KMS-11 (cell line): Measurements from ENCODE around the gene DUS2.
A peak's percentile ranks its signal among the peaks of the same experiment; 100 is the strongest.
"Not testable (repeated sequence)": the region's sequence is repeated elsewhere in the genome, so short reads cannot be mapped to it uniquely, and the experiment has no call there.

Experiments
- H2AFZ ChIP-seq: fragments of 200-600 bp; sonication (generic); 2 replicates; pipeline ENCODE4 v1.6.1; 2016; ENCODE audit warnings: antibody characterized with exemption, mixed run types, low read depth
- H3K27ac ChIP-seq: fragments of 200-600 bp; sonication (generic); 2 replicates; pipeline ENCODE4 v1.6.1; 2016; ENCODE audit warnings: mild to moderate bottlenecking, mixed run types
- H3K27me3 ChIP-seq: fragments of 200-600 bp; sonication (generic); 2 replicates; pipeline ENCODE4 v1.6.1; 2017; ENCODE audit warnings: mild to moderate bottlenecking, low read depth, mixed run types, moderate library complexity; ENCODE audit not compliant: insufficient read depth
- H3K36me3 ChIP-seq: fragments of 200-600 bp; sonication (generic); 2 replicates; pipeline ENCODE4 v1.6.1; 2017; ENCODE audit warnings: mild to moderate bottlenecking, mixed run types; ENCODE audit not compliant: insufficient read depth
- H3K4me1 ChIP-seq: fragments of 200-600 bp; sonication (generic); 2 replicates; pipeline ENCODE4 v1.6.1; 2016; ENCODE audit warnings: mild to moderate bottlenecking, low read depth, mixed run types; ENCODE audit not compliant: poor library complexity, severe bottlenecking
- H3K4me2 ChIP-seq: fragments of 200-600 bp; sonication (generic); 2 replicates; pipeline ENCODE4 v1.7.0; 2016; ENCODE audit warnings: mild to moderate bottlenecking, mixed run types
- H3K4me3 ChIP-seq: fragments of 200-600 bp; sonication (generic); IDR thresholded peaks from 2 replicates; pipeline ENCODE4 v1.6.1; 2017; ENCODE audit warnings: low read depth, low read length, mixed read lengths; ENCODE audit not compliant: insufficient read depth
- H3K79me2 ChIP-seq: fragments of 200-600 bp; sonication (generic); 2 replicates; pipeline ENCODE4 v1.6.1; 2016; ENCODE audit warnings: low read depth, mixed run types; ENCODE audit not compliant: insufficient read depth
- H3K9ac ChIP-seq: fragments of 200-600 bp; sonication (generic); 2 replicates; pipeline ENCODE4 v1.6.1; 2016; ENCODE audit warnings: mild to moderate bottlenecking, mixed run types
- H4K20me1 ChIP-seq: fragments of 200-600 bp; sonication (generic); 2 replicates; pipeline ENCODE4 v1.6.1; 2016; ENCODE audit warnings: mild to moderate bottlenecking, mixed run types; ENCODE audit not compliant: insufficient read depth
- TF ChIP-seq, protein P1 (sequence below): fragments of 200-600 bp; sonication (generic); conservative IDR thresholded peaks from 2 replicates; pipeline ENCODE4 v1.6.1; 2017; ENCODE audit warnings: low read depth, mild to moderate bottlenecking, antibody characterized with exemption, low read length, moderate library complexity, mixed read lengths

Gene DUS2

GRCh38 chr16:67992661-67993206 is 30.4 kb upstream of the DUS2 start:
- H3K79me2 ChIP-seq = no peaks in the 10 kb centered on the region
- no peak overlapping the region for H3K4me3 ChIP-seq
- no peaks in the 10 kb centered on the region for H3K27me3 ChIP-seq
- TF ChIP-seq, protein P1, sequence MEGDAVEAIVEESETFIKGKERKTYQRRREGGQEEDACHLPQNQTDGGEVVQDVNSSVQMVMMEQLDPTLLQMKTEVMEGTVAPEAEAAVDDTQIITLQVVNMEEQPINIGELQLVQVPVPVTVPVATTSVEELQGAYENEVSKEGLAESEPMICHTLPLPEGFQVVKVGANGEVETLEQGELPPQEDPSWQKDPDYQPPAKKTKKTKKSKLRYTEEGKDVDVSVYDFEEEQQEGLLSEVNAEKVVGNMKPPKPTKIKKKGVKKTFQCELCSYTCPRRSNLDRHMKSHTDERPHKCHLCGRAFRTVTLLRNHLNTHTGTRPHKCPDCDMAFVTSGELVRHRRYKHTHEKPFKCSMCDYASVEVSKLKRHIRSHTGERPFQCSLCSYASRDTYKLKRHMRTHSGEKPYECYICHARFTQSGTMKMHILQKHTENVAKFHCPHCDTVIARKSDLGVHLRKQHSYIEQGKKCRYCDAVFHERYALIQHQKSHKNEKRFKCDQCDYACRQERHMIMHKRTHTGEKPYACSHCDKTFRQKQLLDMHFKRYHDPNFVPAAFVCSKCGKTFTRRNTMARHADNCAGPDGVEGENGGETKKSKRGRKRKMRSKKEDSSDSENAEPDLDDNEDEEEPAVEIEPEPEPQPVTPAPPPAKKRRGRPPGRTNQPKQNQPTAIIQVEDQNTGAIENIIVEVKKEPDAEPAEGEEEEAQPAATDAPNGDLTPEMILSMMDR = no peak
- no peak overlapping the region for H3K9ac ChIP-seq
- H3K4me1 ChIP-seq = peaks cover 14% of the 10 kb centered on the region
- peak overlapping the region; percentile 99 for H2AFZ ChIP-seq
- H4K20me1 ChIP-seq = no peaks in the 10 kb centered on the region
- no peaks in the 10 kb centered on the region for H3K36me3 ChIP-seq
- H3K27ac ChIP-seq = no peak overlapping the region
- peak overlapping the region; percentile 92 for H3K4me2 ChIP-seq

DNA sequence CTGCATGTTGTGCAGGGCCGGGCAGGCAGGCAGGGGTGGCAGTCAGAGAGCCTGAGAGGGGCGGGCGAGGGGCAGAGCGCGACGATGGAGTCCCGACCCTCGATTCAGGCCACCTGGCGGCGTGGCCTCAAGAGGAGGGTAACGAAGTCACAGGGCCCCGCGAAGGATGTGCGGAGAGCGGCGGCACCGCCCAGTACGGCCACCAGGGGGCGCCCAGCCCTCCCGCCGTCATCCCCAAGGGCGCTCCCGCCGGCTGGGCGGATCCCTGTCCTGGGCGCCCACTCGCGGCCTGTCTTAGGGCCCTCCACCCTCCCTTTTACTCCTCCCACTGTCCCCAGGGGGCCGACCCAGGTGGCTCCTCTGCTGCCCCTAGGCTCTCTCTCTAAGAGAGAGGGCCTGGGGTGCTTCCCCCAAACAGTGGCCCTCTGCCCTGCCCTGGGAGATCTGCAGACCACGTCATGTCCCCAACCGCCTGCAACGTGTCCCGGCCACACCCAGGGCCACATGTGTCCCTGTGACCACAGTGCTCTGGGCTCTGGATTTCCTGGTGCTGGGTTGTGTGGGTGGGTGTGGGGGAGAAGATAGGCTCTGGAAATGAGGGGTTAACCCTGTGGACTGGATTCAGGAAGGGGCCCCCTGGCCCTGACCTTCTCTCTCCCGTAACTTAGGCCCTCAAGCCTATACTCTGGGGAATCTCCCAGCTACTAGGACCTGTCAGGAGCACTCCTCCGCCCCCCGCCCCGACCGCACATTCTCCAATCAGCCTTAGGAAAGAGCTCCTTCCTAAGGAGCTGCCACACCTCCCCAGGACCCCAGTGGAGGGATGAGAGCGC is 29.7 kb upstream of the DUS2 start:
- Histone ChIP-seq H3K9ac (peak overlapping the region; percentile 49; the same call in 1 of the 2 replicates), H4K20me1 (no peaks in the 10 kb centered on the region), H3K36me3 (no peaks in the 10 kb centered on the region), H3K4me1 (peaks cover 14% of the 10 kb centered on the region), H3K4me2 (peak overlapping the region; percentile 92), H2AFZ (peak overlapping the region; percentile 99), H3K4me3 (no peak overlapping the region), H3K27ac (peak overlapping the region; percentile 10; the same call in 1 of the 2 replicates), H3K79me2 (no peaks in the 10 kb centered on the region), H3K27me3 (no peaks in the 10 kb centered on the region)
- TF ChIP-seq, protein P1 = peak; percentile 82

GRCh38 chr16:67994040-67994408 is 29.1 kb upstream of the DUS2 start:
- not testable (repeated sequence) for H3K27ac ChIP-seq

DNA sequence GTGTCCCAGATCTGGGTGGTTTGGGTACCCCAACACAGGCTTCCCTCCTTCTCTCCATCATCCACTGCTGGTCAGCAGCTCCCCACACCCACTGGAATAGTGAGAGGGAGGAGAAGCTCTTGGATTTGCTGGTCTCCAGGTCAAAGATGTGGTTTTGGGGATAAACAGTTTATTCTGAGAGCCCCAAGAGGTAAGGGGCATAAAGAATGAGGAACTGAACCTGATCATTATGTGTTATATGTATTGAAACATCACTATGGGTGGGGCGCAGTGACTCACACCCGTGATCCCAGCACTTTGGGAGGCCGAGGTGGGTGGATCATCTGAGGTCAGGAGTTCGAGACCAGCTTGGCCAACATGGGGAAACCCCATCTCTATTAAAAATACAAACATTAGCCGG is 27.7 kb upstream of the DUS2 start:
- H3K9ac ChIP-seq = no peak overlapping the region
- H3K4me2 ChIP-seq = no peak overlapping the region
- H3K36me3 ChIP-seq = no peaks in the 10 kb centered on the region
- no peak overlapping the region for H2AFZ ChIP-seq
- H4K20me1 ChIP-seq = no peaks in the 10 kb centered on the region
- no peaks in the 10 kb centered on the region for H3K79me2 ChIP-seq
- H3K27me3 ChIP-seq = no peaks in the 10 kb centered on the region
- no peak overlapping the region for H3K27ac ChIP-seq
- TF ChIP-seq, protein P1 = no peak
- H3K4me1 ChIP-seq = peaks cover 14% of the 10 kb centered on the region
- H3K4me3 ChIP-seq = no peak overlapping the region

More at GRCh38 chr16:67994040-67994408, 29.1 kb upstream of the DUS2 start:
- Histone ChIP-seq H3K9ac (peak overlapping the region; percentile 49; the same call in 1 of the 2 replicates), H3K4me2 (peak overlapping the region; percentile 92; the same call in 1 of the 2 replicates), H2AFZ (peak overlapping the region; percentile 99), H3K4me1 (peaks cover 14% of the 10 kb centered on the region)
- H3K27me3 ChIP-seq, H4K20me1 ChIP-seq, H3K79me2 ChIP-seq, H3K4me3 ChIP-seq, H3K36me3 ChIP-seq: not testable (repeated sequence)

GRCh38 chr16:67996666-67997065 is 26.4 kb upstream of the DUS2 start:
- Histone ChIP-seq H3K27me3 (no peaks in the 10 kb centered on the region), H3K4me2 (no peak overlapping the region), H3K4me3 (no peak overlapping the region), H4K20me1 (no peaks in the 10 kb centered on the region), H3K79me2 (no peaks in the 10 kb centered on the region), H3K9ac (no peak overlapping the region), H2AFZ (no peak overlapping the region), H3K4me1 (peaks cover 14% of the 10 kb centered on the region), H3K36me3 (no peaks in the 10 kb centered on the region), H3K27ac (no peak overlapping the region)
- TF ChIP-seq, protein P1 = no peak

- not testable (repeated sequence) for H4K20me1 ChIP-seq, H2AFZ ChIP-seq, H3K27ac ChIP-seq, H3K9ac ChIP-seq, H3K36me3 ChIP-seq, H3K4me1 ChIP-seq, H3K27me3 ChIP-seq, H3K4me3 ChIP-seq, H3K4me2 ChIP-seq, H3K79me2 ChIP-seq
Observed at GRCh38 chr16:67998231-67998778, 24.8 kb upstream of the DUS2 start.
